ENCODE data around the gene CAPN5.

DNA sequence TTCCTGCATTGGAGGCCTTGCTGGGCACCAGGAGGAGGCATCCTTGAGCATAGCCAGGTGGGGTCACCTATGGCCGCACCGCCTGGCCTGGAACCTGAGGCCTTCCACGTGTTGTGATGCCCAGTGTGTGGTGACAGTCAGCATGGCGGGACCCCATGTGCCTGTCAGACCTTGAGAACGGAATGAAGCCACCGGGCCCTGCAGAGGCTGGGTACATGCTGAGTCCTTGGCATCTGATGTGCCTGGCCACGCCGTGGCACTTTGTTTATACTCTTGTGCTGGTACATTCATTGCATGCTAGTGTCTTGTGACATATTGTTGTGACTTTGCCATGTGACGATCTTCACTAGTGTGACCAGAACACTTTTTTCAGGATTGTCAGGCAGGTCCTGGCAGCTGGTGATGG is 52.8 kb downstream of the CAPN5 start:
- TF ChIP-seq EZH2 (IDR thresholded peaks at IDR 0.05; ENCODE audit: borderline replicate concordance, control insufficient read depth, low read depth, low read length) (no peak), POLR2A (IDR thresholded peaks at IDR 0.05; ENCODE audit: low read depth, low read length) (no peak), CHD2 (IDR thresholded peaks at IDR 0.05; ENCODE audit: borderline replicate concordance, low read depth, low read length) (no peak), CREB1 (IDR thresholded peaks at IDR 0.05; ENCODE audit: low read depth) (no peak), POLR2AphosphoS5 (IDR thresholded peaks at IDR 0.05; ENCODE audit: low read length) (no peak), FOS (IDR thresholded peaks at IDR 0.05; ENCODE audit: borderline replicate concordance, extremely low read depth, insufficient read length) (no peak)
- TF ChIP-seq, protein P1, sequence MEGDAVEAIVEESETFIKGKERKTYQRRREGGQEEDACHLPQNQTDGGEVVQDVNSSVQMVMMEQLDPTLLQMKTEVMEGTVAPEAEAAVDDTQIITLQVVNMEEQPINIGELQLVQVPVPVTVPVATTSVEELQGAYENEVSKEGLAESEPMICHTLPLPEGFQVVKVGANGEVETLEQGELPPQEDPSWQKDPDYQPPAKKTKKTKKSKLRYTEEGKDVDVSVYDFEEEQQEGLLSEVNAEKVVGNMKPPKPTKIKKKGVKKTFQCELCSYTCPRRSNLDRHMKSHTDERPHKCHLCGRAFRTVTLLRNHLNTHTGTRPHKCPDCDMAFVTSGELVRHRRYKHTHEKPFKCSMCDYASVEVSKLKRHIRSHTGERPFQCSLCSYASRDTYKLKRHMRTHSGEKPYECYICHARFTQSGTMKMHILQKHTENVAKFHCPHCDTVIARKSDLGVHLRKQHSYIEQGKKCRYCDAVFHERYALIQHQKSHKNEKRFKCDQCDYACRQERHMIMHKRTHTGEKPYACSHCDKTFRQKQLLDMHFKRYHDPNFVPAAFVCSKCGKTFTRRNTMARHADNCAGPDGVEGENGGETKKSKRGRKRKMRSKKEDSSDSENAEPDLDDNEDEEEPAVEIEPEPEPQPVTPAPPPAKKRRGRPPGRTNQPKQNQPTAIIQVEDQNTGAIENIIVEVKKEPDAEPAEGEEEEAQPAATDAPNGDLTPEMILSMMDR (IDR thresholded peaks at IDR 0.05 in 2 of 3, conservative IDR thresholded peaks at IDR 0.05 in 1 of 3; ENCODE audit: control insufficient read depth in 2 of 3, extremely low read depth in 1 of 3, insufficient read depth in 1 of 3, low read depth in 3 of 3, low read length in 3 of 3): no peak
- TF ChIP-seq, protein P2, sequence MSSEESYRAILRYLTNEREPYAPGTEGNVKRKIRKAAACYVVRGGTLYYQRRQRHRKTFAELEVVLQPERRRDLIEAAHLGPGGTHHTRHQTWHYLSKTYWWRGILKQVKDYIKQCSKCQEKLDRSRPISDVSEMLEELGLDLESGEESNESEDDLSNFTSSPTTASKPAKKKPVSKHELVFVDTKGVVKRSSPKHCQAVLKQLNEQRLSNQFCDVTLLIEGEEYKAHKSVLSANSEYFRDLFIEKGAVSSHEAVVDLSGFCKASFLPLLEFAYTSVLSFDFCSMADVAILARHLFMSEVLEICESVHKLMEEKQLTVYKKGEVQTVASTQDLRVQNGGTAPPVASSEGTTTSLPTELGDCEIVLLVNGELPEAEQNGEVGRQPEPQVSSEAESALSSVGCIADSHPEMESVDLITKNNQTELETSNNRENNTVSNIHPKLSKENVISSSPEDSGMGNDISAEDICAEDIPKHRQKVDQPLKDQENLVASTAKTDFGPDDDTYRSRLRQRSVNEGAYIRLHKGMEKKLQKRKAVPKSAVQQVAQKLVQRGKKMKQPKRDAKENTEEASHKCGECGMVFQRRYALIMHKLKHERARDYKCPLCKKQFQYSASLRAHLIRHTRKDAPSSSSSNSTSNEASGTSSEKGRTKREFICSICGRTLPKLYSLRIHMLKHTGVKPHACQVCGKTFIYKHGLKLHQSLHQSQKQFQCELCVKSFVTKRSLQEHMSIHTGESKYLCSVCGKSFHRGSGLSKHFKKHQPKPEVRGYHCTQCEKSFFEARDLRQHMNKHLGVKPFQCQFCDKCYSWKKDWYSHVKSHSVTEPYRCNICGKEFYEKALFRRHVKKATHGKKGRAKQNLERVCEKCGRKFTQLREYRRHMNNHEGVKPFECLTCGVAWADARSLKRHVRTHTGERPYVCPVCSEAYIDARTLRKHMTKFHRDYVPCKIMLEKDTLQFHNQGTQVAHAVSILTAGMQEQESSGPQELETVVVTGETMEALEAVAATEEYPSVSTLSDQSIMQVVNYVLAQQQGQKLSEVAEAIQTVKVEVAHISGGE (CRISPR knock-in tag; IDR thresholded peaks at IDR 0.05): no peak
- TF ChIP-seq, protein P3, sequence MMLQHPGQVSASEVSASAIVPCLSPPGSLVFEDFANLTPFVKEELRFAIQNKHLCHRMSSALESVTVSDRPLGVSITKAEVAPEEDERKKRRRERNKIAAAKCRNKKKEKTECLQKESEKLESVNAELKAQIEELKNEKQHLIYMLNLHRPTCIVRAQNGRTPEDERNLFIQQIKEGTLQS (IDR thresholded peaks at IDR 0.05; ENCODE audit: borderline replicate concordance, extremely low read depth, low read depth, low read length): no peak
